AG04450 (cell line): Measurements from ENCODE around the gene CSNK1E. TPM values are rescaled to one million over a fixed set of nuclear protein-coding genes. Genes with fewer than 3 reads are reported as not detected.
A peak's percentile ranks its signal among the peaks of the same experiment; 100 is the strongest.

ENCODE experiments used
- CTCF ChIA-PET: fragments of 300-600, 350-600 bp; formaldehyde crosslinking; extraction: SDS; loops from one replicate; lab custom pipeline; 2022; ENCODE audit warnings: antibody characterized with exemption, inconsistent platforms; lab: Charles Lee
- POLR2A ChIA-PET: fragments of 350-600 bp; formaldehyde crosslinking; extraction: SDS; loops from one replicate; lab custom pipeline; 2021; ENCODE audit warnings: antibody characterized with exemption, inconsistent platforms; lab: Yijun Ruan, JAX
- DNase-seq: peaks from one replicate; pipeline ENCODE4 v3.0.0-alpha.2; 2011; ENCODE audit warnings: low read depth, low spot score
- H3K27ac ChIP-seq: one replicate; pipeline ENCODE4 v1.5.1; 2012; ENCODE audit warnings: low read depth, low read length, control low read depth
- H3K27me3 ChIP-seq: one replicate; pipeline ENCODE4 v1.6.0; 2012; ENCODE audit warnings: low read length; ENCODE audit not compliant: control insufficient read depth, insufficient read depth
- H3K4me3 ChIP-seq: 2 replicates; pipeline ENCODE4 v1.5.1; 2011; ENCODE audit warnings: mild to moderate bottlenecking, low read depth, low read length, control low read depth
- H3K9me3 ChIP-seq: 2 replicates; pipeline ENCODE4 v1.5.1; 2012; ENCODE audit warnings: low read length; ENCODE audit not compliant: control insufficient read depth, insufficient read depth
- polyA plus RNA-seq: library from polyadenylated mRNA; depleted of rRNA; stranded (reverse); fragments of >200 nt; gene quantifications from 2 replicates; pipeline ENCODE4 v1.2.3, GENCODE V29; 2011
- TF ChIP-seq, protein P1 (sequence below): IDR thresholded peaks from 2 replicates; pipeline ENCODE4 v1.5.1; 2011; ENCODE audit warnings: low read depth, low read length, control low read depth, inconsistent platforms

CSNK1E gene
- polyA plus RNA-seq, 1 experiment = 109 TPM

DNA sequence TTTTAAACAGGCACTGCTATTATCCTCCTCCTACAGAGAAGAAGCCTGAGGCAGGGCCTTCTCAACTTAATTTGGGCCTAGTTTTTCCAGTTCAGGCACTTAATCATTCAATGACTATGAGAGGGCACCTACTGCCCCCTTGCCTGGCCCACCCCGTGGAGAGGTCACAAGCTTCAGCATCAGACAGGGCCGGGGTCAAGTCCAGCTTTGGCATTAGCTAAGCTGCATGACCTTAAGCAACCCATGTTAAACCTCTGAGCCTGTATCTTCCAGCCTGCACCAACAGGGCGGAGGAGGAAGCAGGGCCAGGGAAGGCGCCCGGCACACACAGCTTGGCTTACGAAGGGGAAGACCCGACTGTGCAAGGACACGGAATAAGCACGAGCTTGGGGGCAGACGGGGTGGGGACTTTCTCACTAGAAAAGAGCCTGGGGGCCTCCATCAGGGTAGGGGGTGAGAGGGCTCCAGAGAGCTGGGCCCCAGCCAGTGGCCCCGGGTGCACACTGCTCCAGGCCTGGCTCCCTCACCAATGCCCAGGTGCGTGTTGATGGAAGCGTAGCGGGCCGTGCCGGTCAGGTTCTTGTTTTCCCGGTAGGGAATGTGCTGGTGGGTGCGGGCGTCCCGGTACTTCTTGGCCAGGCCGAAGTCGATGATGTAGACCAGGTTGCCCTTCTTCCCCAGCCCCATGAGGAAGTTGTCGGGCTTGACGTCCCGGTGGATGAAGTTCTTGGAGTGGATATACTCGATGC lies 16.9 kb downstream of the CSNK1E start:
- TF ChIP-seq, protein P1, sequence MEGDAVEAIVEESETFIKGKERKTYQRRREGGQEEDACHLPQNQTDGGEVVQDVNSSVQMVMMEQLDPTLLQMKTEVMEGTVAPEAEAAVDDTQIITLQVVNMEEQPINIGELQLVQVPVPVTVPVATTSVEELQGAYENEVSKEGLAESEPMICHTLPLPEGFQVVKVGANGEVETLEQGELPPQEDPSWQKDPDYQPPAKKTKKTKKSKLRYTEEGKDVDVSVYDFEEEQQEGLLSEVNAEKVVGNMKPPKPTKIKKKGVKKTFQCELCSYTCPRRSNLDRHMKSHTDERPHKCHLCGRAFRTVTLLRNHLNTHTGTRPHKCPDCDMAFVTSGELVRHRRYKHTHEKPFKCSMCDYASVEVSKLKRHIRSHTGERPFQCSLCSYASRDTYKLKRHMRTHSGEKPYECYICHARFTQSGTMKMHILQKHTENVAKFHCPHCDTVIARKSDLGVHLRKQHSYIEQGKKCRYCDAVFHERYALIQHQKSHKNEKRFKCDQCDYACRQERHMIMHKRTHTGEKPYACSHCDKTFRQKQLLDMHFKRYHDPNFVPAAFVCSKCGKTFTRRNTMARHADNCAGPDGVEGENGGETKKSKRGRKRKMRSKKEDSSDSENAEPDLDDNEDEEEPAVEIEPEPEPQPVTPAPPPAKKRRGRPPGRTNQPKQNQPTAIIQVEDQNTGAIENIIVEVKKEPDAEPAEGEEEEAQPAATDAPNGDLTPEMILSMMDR = no peak
- Histone ChIP-seq H3K9me3 (no peaks in the 10 kb centered on the region; the same call in 1 of the 2 replicates), H3K27me3 (no peaks in the 10 kb centered on the region), H3K27ac (no peak overlapping the region), H3K4me3 (no peak overlapping the region)
- ChIA-PET POLR2A (interaction anchor here (0.5 kb wide), 1 partner anchor 15 kb away, joined by 6 read pairs; no protein-coding TSS in a partner anchor), CTCF (no interaction called here)
- DNase-seq = no peak

DNA sequence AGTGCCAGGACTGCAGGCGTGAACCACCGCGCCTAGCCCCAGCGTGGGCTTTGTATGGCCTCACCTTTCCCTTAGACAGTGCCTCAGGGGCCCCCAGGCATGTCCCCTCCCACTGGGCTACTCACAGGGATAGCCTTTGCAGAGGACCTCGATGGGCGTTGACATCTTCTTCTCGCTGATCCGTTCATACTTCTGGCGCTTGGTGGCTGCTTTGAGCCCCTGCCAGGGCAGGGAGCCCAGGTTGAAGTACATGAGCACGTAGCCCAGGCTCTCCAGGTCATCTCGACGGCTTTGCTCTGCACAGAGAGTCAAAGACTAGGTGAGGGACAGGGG lies 17.5 kb downstream of the CSNK1E start:
- ChIA-PET CTCF (no interaction called here), POLR2A (no interaction called here)
- H3K9me3 ChIP-seq = no peaks in the 10 kb centered on the region; the same call in 1 of the 2 replicates
- no peaks in the 10 kb centered on the region for H3K27me3 ChIP-seq
- H3K27ac ChIP-seq = no peak overlapping the region
- TF ChIP-seq, protein P1 = no peak
- DNase-seq = no peak
- no peak overlapping the region for H3K4me3 ChIP-seq

DNA sequence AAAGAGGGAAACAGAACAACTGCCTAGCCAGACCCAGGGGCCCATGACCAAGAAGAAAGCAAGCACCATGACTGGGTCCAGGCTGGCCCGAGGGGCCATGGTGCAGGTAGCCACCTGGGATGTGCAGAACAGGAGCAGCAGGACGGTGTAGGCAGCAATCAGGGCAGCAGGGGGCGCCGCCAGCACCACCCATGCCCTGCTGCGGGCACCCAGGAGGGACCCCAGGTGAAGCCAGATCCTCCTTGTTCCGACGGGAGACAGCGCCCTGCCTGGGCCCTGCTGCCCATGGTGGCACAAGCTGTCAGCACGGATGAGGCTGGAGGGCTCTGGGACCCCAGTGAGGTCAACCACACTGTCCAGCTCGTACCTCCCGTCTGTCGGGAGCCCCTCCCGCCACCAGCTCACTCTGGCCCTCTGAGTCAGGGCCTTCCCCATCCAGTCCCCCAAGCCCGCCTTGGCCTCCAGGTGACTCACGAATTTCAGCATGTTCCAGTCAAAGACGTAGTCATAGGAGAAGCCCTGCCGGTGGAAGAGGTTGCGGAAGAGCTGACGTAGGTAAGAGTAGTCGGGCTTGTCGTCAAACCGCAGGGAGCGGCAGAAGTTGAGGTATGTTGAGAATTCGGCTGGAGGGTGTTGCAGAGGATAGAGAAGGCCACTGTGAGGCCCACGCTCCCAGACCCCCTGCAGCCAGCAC lies 18.8 kb downstream of the CSNK1E start:
- Histone ChIP-seq H3K9me3 (no peaks in the 10 kb centered on the region; the same call in 1 of the 2 replicates), H3K27me3 (no peaks in the 10 kb centered on the region), H3K27ac (peak overlapping the region; percentile 52), H3K4me3 (no peak overlapping the region)
- DNase-seq = no peak
- ChIA-PET POLR2A (no interaction called here), CTCF (interaction anchor here (1.6 kb wide), 1 partner anchor 10 kb away, joined by 4 read pairs; no protein-coding TSS in a partner anchor)
- TF ChIP-seq, protein P1 = no peak; the same call in 1 of the 2 replicates

DNA sequence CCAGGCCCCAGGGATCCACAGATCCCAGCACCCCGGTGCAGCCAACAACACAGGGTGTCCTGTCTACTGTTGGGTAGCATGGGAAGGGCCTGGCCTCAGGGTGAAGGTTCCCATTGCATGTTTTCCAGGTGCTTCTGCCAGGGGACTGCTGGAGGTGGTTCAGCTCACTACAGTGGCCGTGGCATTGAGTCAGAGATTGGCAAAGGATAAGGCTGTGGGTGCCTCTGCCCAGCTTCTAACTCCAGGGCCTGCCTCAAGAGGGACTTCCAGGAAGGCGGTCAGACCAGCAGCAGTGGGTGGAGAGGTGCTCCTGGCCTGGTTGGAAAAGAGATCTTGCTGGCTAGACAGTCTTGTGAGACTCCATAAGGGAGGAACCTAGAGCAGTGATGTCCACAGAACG lies 20.9 kb downstream of the CSNK1E start:
- Histone ChIP-seq H3K27me3 (no peaks in the 10 kb centered on the region), H3K9me3 (no peaks in the 10 kb centered on the region; the same call in 1 of the 2 replicates), H3K27ac (no peak overlapping the region), H3K4me3 (no peak overlapping the region)
- ChIA-PET POLR2A (no interaction called here), CTCF (no interaction called here)
- TF ChIP-seq, protein P1 = no peak
- DNase-seq = no peak

DNA sequence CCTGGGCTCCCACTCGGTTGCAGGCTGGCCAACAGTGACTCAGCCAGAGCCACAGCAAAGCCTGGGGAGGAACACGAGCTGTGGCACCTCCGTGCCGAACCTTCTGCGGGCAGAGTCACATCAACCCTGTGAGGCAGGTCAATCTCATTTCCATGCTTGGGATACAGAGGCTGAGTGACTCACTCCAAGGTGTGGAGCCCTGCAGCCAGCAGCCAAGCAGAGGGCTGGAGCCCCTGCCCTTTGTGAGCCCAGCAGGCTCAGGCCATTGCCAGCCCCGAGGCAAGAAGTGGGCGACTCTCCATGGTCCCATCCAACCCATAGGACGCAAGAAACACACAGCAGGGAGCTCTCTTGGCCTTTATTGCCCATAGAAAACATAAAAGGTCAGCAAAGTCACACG lies 21.4 kb downstream of the CSNK1E start:
- DNase-seq = no peak
- POLR2A ChIA-PET = no interaction called here
- CTCF ChIA-PET = no interaction called here
- no peaks in the 10 kb centered on the region; the same call in 1 of the 2 replicates for H3K9me3 ChIP-seq
- TF ChIP-seq, protein P1 = no peak
- H3K27me3 ChIP-seq = no peaks in the 10 kb centered on the region
- H3K4me3 ChIP-seq = no peak overlapping the region
- no peak overlapping the region for H3K27ac ChIP-seq
